GM23338 (cell line): ENCODE measurements around the gene IRF2. TPM values are rescaled to one million over a fixed set of nuclear protein-coding genes. Genes with fewer than 3 reads are reported as not detected.

Source experiments
- ATAC-seq: fragments of 200-7000 bp; cut with Tn5 transposase; 3 replicates; pipeline ENCODE4 v1.9.1; 2020
- DNase-seq: peaks from one replicate; pipeline ENCODE4 v3.0.0-alpha.2; 2015; ENCODE audit warnings: low spot score
- H2AFZ ChIP-seq: fragments of 200-600 bp; sonication (generic); 2 replicates; pipeline ENCODE4 v1.8.0; 2016; ENCODE audit warnings: antibody characterized with exemption, mild to moderate bottlenecking, moderate library complexity
- H3F3A ChIP-seq: fragments of 200-600 bp; sonication (generic); replicated peaks from 2 replicates; pipeline ENCODE4 v1.8.0; 2017; ENCODE audit warnings: antibody characterized with exemption, mixed run types, low read depth
- H3K27ac ChIP-seq: fragments of 200-600 bp; sonication (generic); 2 replicates; pipeline ENCODE4 v1.6.1; 2016; ENCODE audit warnings: low read depth
- H3K27me3 ChIP-seq: fragments of 200-600 bp; sonication (generic); 2 replicates; pipeline ENCODE4 v1.8.0; 2016; ENCODE audit warnings: mild to moderate bottlenecking, mixed run types, moderate library complexity; ENCODE audit not compliant: insufficient read depth
- H3K36me3 ChIP-seq: fragments of 200-600 bp; sonication (generic); 2 replicates; pipeline ENCODE4 v1.8.0; 2016; ENCODE audit warnings: mild to moderate bottlenecking; ENCODE audit not compliant: insufficient read depth
- H3K4me1 ChIP-seq: fragments of 200-600 bp; sonication (generic); 2 replicates; pipeline ENCODE4 v1.8.0; 2016; ENCODE audit warnings: mild to moderate bottlenecking, moderate library complexity; ENCODE audit not compliant: insufficient read depth
- H3K4me2 ChIP-seq: fragments of 200-600 bp; sonication (generic); 2 replicates; pipeline ENCODE4 v1.7.1; 2017; ENCODE audit warnings: mixed run types
- H3K4me3 ChIP-seq: fragments of 200-600 bp; sonication (generic); 2 replicates; pipeline ENCODE4 v1.6.1; 2016; ENCODE audit warnings: mixed run types
- H3K79me2 ChIP-seq: fragments of 200-600 bp; sonication (generic); replicated peaks from 2 replicates; pipeline ENCODE4 v1.8.0; 2017; ENCODE audit warnings: mild to moderate bottlenecking; ENCODE audit not compliant: insufficient read depth
- H3K9me2 ChIP-seq: fragments of 200-600 bp; sonication (generic); 2 replicates; pipeline ENCODE4 v1.8.0; 2017; ENCODE audit not compliant: insufficient read depth
- H4K20me1 ChIP-seq: fragments of 200-600 bp; sonication (generic); replicated peaks from 2 replicates; pipeline ENCODE4 v1.8.0; 2017; ENCODE audit warnings: mild to moderate bottlenecking; ENCODE audit not compliant: insufficient read depth
- H3K27ac Mint-ChIP-seq: 2 replicates; pipeline ENCODE4 v1.8.0; 2020; ENCODE audit warnings: inconsistent platforms, mild to moderate bottlenecking, moderate library complexity, mixed read lengths
- H3K27me3 Mint-ChIP-seq: 3 replicates; pipeline ENCODE4 v1.8.0; 2022; ENCODE audit warnings: low read depth, mild to moderate bottlenecking, moderate library complexity, mixed read lengths, inconsistent platforms; ENCODE audit not compliant: insufficient read depth, poor library complexity
- H3K36me3 Mint-ChIP-seq: 3 replicates; pipeline ENCODE4 v1.8.0; 2021; ENCODE audit warnings: low read depth, mild to moderate bottlenecking, inconsistent platforms, moderate library complexity, mixed read lengths
- H3K4me1 Mint-ChIP-seq: 3 replicates; pipeline ENCODE4 v1.8.0; 2020; ENCODE audit warnings: mild to moderate bottlenecking, inconsistent platforms, mixed read lengths
- H3K4me3 Mint-ChIP-seq: 3 replicates; pipeline ENCODE4 v1.8.0; 2021; ENCODE audit warnings: moderate library complexity, mild to moderate bottlenecking, inconsistent platforms, mixed read lengths
- H3K9me3 Mint-ChIP-seq: 3 replicates; pipeline ENCODE4 v1.8.0; 2020; ENCODE audit warnings: moderate library complexity, mild to moderate bottlenecking, inconsistent platforms, mixed read lengths
- CREB1 ChIP-seq: fragments of 250-450 bp; sonication (Bioruptor Pico); IDR thresholded peaks from 2 replicates; pipeline ENCODE4 v1.5.0; 2020; ENCODE audit warnings: low read depth, mild to moderate bottlenecking, moderate library complexity
- ETS1 ChIP-seq: IDR thresholded peaks from 2 replicates; pipeline ENCODE4 v1.6.1; 2016; ENCODE audit warnings: antibody characterized with exemption
- EZH2 ChIP-seq: fragments of 200-600 bp; sonication (generic); IDR thresholded peaks from one replicate; pipeline ENCODE4 v1.8.0; 2017; ENCODE audit warnings: antibody characterized with exemption, mild to moderate bottlenecking, low read depth; ENCODE audit not compliant: unreplicated experiment
- EZH2phosphoT487 ChIP-seq: fragments of 200-600 bp; sonication (generic); IDR thresholded peaks from one replicate; pipeline ENCODE4 v1.8.1; 2018; ENCODE audit warnings: antibody characterized with exemption; ENCODE audit not compliant: unreplicated experiment
- JUNB ChIP-seq: IDR thresholded peaks from one replicate; pipeline ENCODE4 v1.6.1; 2016; ENCODE audit warnings: antibody characterized with exemption; ENCODE audit not compliant: unreplicated experiment
- NANOG ChIP-seq: IDR thresholded peaks from 2 replicates; pipeline ENCODE4 v1.6.1; 2016; ENCODE audit warnings: antibody characterized with exemption, borderline replicate concordance
- POLR2AphosphoS5 ChIP-seq: IDR thresholded peaks from 2 replicates; pipeline ENCODE4 v1.6.1; 2016; ENCODE audit warnings: antibody characterized with exemption, low read depth
- ZNF331 ChIP-seq: fragments of 250-450 bp; sonication (Bioruptor Pico); IDR thresholded peaks from 2 replicates; pipeline ENCODE4 v1.5.0; 2020; ENCODE audit warnings: low read depth, mild to moderate bottlenecking, moderate library complexity
- ZNF462 ChIP-seq: fragments of 250-450 bp; sonication (Bioruptor Pico); IDR thresholded peaks from 2 replicates; pipeline ENCODE4 v1.5.0; 2020; ENCODE audit warnings: mild to moderate bottlenecking, moderate library complexity
- polyA plus RNA-seq: library from polyadenylated mRNA; unstranded; fragments of >200 nt; fragmentation: Nextera tagmentation; extraction: Ambion mirVana; gene quantifications from 2 replicates; pipeline ENCODE4 v1.2.1, GENCODE V29; 2016
- total RNA-seq: library from RNA; depleted of rRNA; stranded (reverse); fragments of >200 nt; shearing (Covaris generic); gene quantifications from 2 replicates; pipeline ENCODE4 v1.2.3, GENCODE V29; 2014
- TF ChIP-seq, protein P1 (sequence below), 2 experiments: fragments of 200-600 bp in 1 of 2; sonication (generic) in 1 of 2; conservative IDR thresholded peaks; 2 replicates each; pipeline versions ENCODE4 v1.5.1 to v1.6.1; 2016 to 2017; ENCODE audit warnings: antibody characterized with exemption in 2 of 2, low read depth in 2 of 2, mild to moderate bottlenecking in 2 of 2, moderate library complexity in 1 of 2
- TF ChIP-seq, protein P2 (sequence below): IDR thresholded peaks from one replicate; pipeline ENCODE4 v1.6.1; 2018; ENCODE audit warnings: antibody characterized with exemption; ENCODE audit not compliant: unreplicated experiment

IRF2 gene
- total and polyA plus RNA-seq, 2 experiments from 2014 or later: 14.7 to 15.0 TPM

DNA sequence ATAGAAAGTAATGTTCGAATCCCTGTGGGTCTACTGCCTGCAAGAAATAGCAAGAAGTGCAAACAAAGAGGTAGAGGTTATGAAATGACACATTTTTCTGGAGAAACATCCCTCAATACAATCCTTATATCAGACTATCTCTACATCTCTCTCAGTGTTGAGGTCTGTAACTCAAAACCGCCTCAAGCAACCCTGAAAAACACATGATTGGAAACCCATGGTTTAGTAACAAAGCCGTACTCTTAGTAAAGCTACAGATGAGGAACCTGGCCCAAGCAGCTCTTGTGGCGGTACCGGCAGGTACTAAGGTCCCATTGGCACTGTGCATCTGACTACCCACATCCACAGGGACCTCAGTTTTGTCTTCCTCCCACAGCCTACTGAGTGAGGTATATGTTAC is 53.9 kb downstream of the IRF2 start (continued):
- TF ChIP-seq ZNF462 (CRISPR knock-in tag): no peak
- no peak for TF ChIP-seq EZH2

DNA sequence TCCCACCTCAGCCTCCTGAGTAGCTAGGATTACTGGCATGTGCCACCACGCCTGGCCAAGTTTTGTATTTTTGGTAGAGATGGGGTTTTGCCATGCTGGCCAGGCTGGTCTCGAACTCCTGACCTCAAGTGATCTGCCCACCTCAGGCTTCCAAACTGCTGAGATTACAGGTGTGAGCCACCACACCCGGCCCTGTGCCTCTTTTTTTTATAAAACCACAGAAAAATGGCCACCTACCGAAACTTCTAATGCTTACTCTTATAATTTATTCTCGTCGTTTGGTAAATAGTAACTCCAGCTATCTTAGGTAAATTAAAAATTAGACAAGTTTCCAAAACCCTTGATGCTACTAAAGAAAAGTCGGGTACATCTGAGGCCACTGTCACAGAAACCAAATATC is 54.4 kb downstream of the IRF2 start:
- Histone ChIP-seq H3K4me3 (no peak overlapping the region), H3F3A (no peaks in the 10 kb centered on the region), H3K27ac (no peak overlapping the region), H3K4me1 (peaks cover 3% of the 10 kb centered on the region; the same call in 1 of the 2 replicates), H3K36me3 (peaks cover 41% of the 10 kb centered on the region), H2AFZ (no peak overlapping the region), H3K79me2 (peaks cover 25% of the 10 kb centered on the region), H3K4me2 (no peak overlapping the region), H3K9me2 (no peaks in the 10 kb centered on the region), H4K20me1 (peaks cover 6% of the 10 kb centered on the region; the same call in 1 of the 2 replicates), H3K27me3 (no peaks in the 10 kb centered on the region)
- Mint-ChIP-seq H3K36me3 (peaks cover 57% of the 10 kb centered on the region), H3K4me3 (no peak overlapping the region), H3K27ac (no peak overlapping the region), H3K27me3 (peaks cover 1% of the 10 kb centered on the region), H3K4me1 (peaks cover 14% of the 10 kb centered on the region), H3K9me3 (peaks cover 10% of the 10 kb centered on the region)
- DNase-seq: no peak
- no peak for ATAC-seq
- TF ChIP-seq EZH2 (no peak), EZH2phosphoT487 (no peak), CREB1 (CRISPR knock-in tag) (no peak), JUNB (no peak), ZNF331 (CRISPR knock-in tag) (no peak), POLR2AphosphoS5 (no peak), NANOG (no peak), ETS1 (no peak)
- TF ChIP-seq, protein P1, sequence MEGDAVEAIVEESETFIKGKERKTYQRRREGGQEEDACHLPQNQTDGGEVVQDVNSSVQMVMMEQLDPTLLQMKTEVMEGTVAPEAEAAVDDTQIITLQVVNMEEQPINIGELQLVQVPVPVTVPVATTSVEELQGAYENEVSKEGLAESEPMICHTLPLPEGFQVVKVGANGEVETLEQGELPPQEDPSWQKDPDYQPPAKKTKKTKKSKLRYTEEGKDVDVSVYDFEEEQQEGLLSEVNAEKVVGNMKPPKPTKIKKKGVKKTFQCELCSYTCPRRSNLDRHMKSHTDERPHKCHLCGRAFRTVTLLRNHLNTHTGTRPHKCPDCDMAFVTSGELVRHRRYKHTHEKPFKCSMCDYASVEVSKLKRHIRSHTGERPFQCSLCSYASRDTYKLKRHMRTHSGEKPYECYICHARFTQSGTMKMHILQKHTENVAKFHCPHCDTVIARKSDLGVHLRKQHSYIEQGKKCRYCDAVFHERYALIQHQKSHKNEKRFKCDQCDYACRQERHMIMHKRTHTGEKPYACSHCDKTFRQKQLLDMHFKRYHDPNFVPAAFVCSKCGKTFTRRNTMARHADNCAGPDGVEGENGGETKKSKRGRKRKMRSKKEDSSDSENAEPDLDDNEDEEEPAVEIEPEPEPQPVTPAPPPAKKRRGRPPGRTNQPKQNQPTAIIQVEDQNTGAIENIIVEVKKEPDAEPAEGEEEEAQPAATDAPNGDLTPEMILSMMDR (conservative IDR thresholded peaks at IDR 0.05; ENCODE audit: low read depth in 2 of 2): no peak
- TF ChIP-seq, protein P2, sequence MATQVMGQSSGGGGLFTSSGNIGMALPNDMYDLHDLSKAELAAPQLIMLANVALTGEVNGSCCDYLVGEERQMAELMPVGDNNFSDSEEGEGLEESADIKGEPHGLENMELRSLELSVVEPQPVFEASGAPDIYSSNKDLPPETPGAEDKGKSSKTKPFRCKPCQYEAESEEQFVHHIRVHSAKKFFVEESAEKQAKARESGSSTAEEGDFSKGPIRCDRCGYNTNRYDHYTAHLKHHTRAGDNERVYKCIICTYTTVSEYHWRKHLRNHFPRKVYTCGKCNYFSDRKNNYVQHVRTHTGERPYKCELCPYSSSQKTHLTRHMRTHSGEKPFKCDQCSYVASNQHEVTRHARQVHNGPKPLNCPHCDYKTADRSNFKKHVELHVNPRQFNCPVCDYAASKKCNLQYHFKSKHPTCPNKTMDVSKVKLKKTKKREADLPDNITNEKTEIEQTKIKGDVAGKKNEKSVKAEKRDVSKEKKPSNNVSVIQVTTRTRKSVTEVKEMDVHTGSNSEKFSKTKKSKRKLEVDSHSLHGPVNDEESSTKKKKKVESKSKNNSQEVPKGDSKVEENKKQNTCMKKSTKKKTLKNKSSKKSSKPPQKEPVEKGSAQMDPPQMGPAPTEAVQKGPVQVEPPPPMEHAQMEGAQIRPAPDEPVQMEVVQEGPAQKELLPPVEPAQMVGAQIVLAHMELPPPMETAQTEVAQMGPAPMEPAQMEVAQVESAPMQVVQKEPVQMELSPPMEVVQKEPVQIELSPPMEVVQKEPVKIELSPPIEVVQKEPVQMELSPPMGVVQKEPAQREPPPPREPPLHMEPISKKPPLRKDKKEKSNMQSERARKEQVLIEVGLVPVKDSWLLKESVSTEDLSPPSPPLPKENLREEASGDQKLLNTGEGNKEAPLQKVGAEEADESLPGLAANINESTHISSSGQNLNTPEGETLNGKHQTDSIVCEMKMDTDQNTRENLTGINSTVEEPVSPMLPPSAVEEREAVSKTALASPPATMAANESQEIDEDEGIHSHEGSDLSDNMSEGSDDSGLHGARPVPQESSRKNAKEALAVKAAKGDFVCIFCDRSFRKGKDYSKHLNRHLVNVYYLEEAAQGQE: no peak
